WTC11 (cell line): ENCODE measurements around the gene NELL1. TPM values are rescaled to one million over a fixed set of nuclear protein-coding genes. Genes with fewer than 3 reads are reported as not detected.

ENCODE experiments used
- ATAC-seq: fragments of 200-7000 bp; cut with Tn5 transposase; 2 replicates; pipeline ENCODE4 v1.10.0; 2021; ENCODE audit warnings: mild to moderate bottlenecking, moderate library complexity
- CTCF ChIA-PET: fragments of 300-600 bp; sonication (Branson Sonifier 250); formaldehyde crosslinking; loops from one replicate; lab custom pipeline; 2021; ENCODE audit warnings: antibody characterized with exemption; lab: Charles Lee
- POLR2A ChIA-PET: fragments of 350-600 bp; sonication (Branson Sonifier 250); formaldehyde crosslinking; loops from one replicate; lab custom pipeline; 2021; ENCODE audit warnings: antibody characterized with exemption; lab: Charles Lee
- DNase-seq: peaks from one replicate; pipeline ENCODE4 v3.0.0; 2021; ENCODE audit warnings: low spot score
- H3K27ac Mint-ChIP-seq: 2 replicates; pipeline ENCODE4 v1.8.0; 2021; ENCODE audit warnings: mixed read lengths
- H3K27me3 Mint-ChIP-seq: 2 replicates; pipeline ENCODE4 v1.8.0; 2021; ENCODE audit warnings: low read depth, mild to moderate bottlenecking, moderate library complexity, mixed read lengths
- H3K36me3 Mint-ChIP-seq: 2 replicates; pipeline ENCODE4 v1.8.0; 2021; ENCODE audit warnings: mixed read lengths
- H3K4me1 Mint-ChIP-seq: 2 replicates; pipeline ENCODE4 v1.8.0; 2022; ENCODE audit warnings: mixed read lengths
- H3K4me3 Mint-ChIP-seq: 2 replicates; pipeline ENCODE4 v1.8.0; 2021; ENCODE audit warnings: mild to moderate bottlenecking, moderate library complexity, mixed read lengths
- H3K9me3 Mint-ChIP-seq: 2 replicates; pipeline ENCODE4 v1.8.0; 2021; ENCODE audit warnings: mixed read lengths
- CREM ChIP-seq: sonication (generic); formaldehyde crosslinking; IDR thresholded peaks from 2 replicates; pipeline ENCODE4 v1.8.1; 2022; ENCODE audit warnings: mild to moderate bottlenecking, missing genetic modification reagents, moderate library complexity
- GABPB1 ChIP-seq: sonication (generic); formaldehyde crosslinking; IDR thresholded peaks from 2 replicates; pipeline ENCODE4 v1.8.1; 2023; ENCODE audit warnings: mild to moderate bottlenecking, missing genetic modification reagents
- HMGA2 ChIP-seq: fragments of 250-450 bp; sonication (Bioruptor Pico); IDR thresholded peaks from 2 replicates; pipeline ENCODE4 v1.4.0; 2021; ENCODE audit warnings: mild to moderate bottlenecking, moderate library complexity
- MYBL2 ChIP-seq: sonication (generic); formaldehyde crosslinking; IDR thresholded peaks from 2 replicates; pipeline ENCODE4 v1.8.1; 2023; ENCODE audit warnings: mild to moderate bottlenecking, moderate library complexity, missing genetic modification reagents
- NFE2L1 ChIP-seq: sonication (generic); formaldehyde crosslinking; IDR thresholded peaks from 2 replicates; pipeline ENCODE4 v1.8.1; 2023; ENCODE audit warnings: missing genetic modification reagents
- SP1 ChIP-seq: sonication (generic); formaldehyde crosslinking; conservative IDR thresholded peaks from 2 replicates; pipeline ENCODE4 v1.8.1; 2022; ENCODE audit warnings: missing genetic modification reagents
- ZNF396 ChIP-seq: fragments of 250-450 bp; sonication (Bioruptor Pico); IDR thresholded peaks from 2 replicates; pipeline ENCODE4 v1.8.0; 2021; ENCODE audit warnings: mild to moderate bottlenecking, moderate library complexity, borderline replicate concordance
- ZNF423 ChIP-seq: fragments of 250-450 bp; sonication (Bioruptor Pico); IDR thresholded peaks from 2 replicates; pipeline ENCODE4 v2.1.2; 2022; ENCODE audit warnings: mild to moderate bottlenecking, moderate library complexity
- total RNA-seq: library from RNA; stranded (reverse); gene quantifications from 3 replicates; pipeline ENCODE4 v1.2.3, GENCODE V29; 2021
- TF ChIP-seq, protein P1 (sequence below): fragments of 250-450 bp; sonication (Bioruptor Pico); IDR thresholded peaks from 2 replicates; pipeline ENCODE4 v1.8.0; 2021; ENCODE audit warnings: mild to moderate bottlenecking
- TF ChIP-seq, protein P2 (sequence below): sonication (generic); formaldehyde crosslinking; IDR thresholded peaks from 2 replicates; pipeline ENCODE4 v1.8.0; 2022; ENCODE audit warnings: mild to moderate bottlenecking, missing genetic modification reagents
- TF ChIP-seq, protein P3 (sequence below): sonication (generic); formaldehyde crosslinking; IDR thresholded peaks from 2 replicates; pipeline ENCODE4 v1.8.1; 2023; ENCODE audit warnings: mild to moderate bottlenecking, missing genetic modification reagents
- TF ChIP-seq, protein P4 (sequence below): sonication (generic); formaldehyde crosslinking; IDR thresholded peaks from 2 replicates; pipeline ENCODE4 v1.8.1; 2023; ENCODE audit warnings: mild to moderate bottlenecking, missing genetic modification reagents, moderate library complexity
- TF ChIP-seq, protein P5 (sequence below): sonication (generic); formaldehyde crosslinking; IDR thresholded peaks from 2 replicates; pipeline ENCODE4 v1.8.1; 2023; ENCODE audit warnings: mild to moderate bottlenecking, moderate library complexity, missing genetic modification reagents
- TF ChIP-seq, protein P6 (sequence below): sonication (generic); formaldehyde crosslinking; IDR thresholded peaks from 2 replicates; pipeline ENCODE4 v1.8.0; 2022; ENCODE audit warnings: mild to moderate bottlenecking, missing genetic modification reagents

NELL1 gene
- total RNA-seq, 1 experiment from 2014 or later = 1.8 TPM

DNA sequence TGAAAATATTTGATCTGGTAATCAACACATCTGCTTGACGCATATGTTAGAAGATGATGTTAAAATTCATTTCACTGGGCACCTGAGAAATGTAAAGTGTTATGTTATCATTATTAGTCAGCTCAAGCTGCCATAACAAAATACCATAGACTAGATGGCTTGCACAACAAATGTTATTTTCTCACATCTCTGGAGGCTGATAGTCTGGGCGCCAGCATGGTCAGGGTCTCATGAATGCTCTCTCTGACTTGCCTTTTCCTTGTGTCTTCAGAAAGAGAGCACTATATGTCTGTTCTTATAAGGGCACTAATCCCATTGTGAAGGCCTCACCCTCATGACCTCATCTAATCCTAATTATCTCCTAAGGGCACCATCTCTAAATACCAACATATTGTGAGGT lies 435.3 kb downstream of the NELL1 start (continued):
- TF ChIP-seq, protein P1, sequence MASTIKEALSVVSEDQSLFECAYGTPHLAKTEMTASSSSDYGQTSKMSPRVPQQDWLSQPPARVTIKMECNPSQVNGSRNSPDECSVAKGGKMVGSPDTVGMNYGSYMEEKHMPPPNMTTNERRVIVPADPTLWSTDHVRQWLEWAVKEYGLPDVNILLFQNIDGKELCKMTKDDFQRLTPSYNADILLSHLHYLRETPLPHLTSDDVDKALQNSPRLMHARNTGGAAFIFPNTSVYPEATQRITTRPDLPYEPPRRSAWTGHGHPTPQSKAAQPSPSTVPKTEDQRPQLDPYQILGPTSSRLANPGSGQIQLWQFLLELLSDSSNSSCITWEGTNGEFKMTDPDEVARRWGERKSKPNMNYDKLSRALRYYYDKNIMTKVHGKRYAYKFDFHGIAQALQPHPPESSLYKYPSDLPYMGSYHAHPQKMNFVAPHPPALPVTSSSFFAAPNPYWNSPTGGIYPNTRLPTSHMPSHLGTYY (CRISPR knock-in tag) = no peak
- TF ChIP-seq CREM (CRISPR knock-in tag) = no peak

DNA sequence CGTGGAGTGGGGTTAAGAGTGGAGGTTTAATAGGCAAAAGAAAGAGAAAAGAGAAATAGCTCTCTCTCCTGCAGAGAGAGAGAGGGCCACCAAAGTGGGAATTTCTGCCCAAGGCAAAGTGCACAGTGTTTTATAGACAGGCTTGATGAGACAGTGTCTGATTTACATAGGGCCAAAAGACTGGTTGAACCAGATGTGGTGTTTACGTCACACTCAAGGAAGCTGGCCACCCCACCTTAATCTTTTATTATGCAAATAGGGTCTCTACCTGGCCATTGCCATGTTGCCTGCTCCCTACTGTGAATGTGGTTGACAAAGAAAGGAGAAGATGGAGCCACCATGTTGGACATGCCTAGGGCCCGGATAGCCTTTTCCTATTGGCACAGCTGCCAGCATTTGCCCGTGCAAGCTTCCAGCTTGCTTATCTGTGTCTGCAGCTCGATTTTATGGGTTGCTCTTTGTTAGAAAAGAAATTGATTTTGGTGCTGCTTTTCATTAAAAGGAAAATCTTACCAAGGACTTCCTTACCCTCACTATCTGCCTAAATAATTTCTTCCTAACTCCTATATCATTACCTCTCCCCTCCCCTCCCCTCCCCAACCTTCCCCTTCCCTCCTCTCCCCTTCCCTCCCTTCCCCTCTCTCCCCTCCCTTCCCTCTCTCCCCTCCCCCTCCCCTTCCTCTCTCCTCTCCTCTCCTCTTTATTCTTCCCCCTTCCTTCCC lies 436.0 kb downstream of the NELL1 start:
- Mint-ChIP-seq H3K27ac (no peak overlapping the region), H3K27me3 (no peaks in the 10 kb centered on the region), H3K4me3 (no peak overlapping the region)
- ATAC-seq (peak; percentile 87), DNase-seq (no peak)
- CTCF ChIA-PET = no interaction called here
- TF ChIP-seq, protein P2, sequence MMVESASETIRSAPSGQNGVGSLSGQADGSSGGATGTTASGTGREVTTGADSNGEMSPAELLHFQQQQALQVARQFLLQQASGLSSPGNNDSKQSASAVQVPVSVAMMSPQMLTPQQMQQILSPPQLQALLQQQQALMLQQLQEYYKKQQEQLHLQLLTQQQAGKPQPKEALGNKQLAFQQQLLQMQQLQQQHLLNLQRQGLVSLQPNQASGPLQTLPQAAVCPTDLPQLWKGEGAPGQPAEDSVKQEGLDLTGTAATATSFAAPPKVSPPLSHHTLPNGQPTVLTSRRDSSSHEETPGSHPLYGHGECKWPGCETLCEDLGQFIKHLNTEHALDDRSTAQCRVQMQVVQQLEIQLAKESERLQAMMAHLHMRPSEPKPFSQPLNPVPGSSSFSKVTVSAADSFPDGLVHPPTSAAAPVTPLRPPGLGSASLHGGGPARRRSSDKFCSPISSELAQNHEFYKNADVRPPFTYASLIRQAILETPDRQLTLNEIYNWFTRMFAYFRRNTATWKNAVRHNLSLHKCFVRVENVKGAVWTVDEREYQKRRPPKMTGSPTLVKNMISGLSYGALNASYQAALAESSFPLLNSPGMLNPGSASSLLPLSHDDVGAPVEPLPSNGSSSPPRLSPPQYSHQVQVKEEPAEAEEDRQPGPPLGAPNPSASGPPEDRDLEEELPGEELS (CRISPR knock-in tag) = peak; percentile 19; the same call in 1 of the 2 replicates
- TF ChIP-seq SP1 (no peak), ZNF423 (CRISPR knock-in tag) (0 out of 2 replicates have a peak, but pooled peaks have one; percentile 28)
- TF ChIP-seq, all 79 proteins: peak for 2
- POLR2A ChIA-PET = no interaction called here
- H3K4me1 Mint-ChIP-seq = peaks cover 13% of the 10 kb centered on the region
- H3K36me3 Mint-ChIP-seq = peaks cover 17% of the 10 kb centered on the region
- H3K9me3 Mint-ChIP-seq = peaks cover 17% of the 10 kb centered on the region

DNA sequence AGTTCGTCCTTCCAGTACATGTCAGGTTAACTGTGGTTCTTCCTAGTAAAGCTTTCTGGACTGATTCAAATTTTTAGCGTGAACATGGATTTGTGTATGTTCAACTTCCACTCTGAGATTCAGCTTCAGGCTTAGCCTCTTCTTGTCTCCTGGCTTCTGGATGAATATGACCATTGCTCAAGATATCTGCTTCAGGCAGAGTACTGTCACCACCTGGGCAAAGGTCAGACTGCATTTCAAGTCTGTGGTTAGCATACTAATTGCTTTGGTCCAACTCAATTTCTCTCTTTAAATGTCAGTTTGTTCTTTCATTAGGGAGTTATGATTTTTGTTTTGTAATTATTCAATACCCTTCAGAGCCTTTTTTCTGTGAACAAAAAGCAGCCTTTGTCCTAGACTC lies 440.0 kb downstream of the NELL1 start:
- ChIA-PET CTCF (no interaction called here), POLR2A (no interaction called here)
- H3K4me3 Mint-ChIP-seq = no peak overlapping the region
- H3K27ac Mint-ChIP-seq = no peak overlapping the region
- H3K9me3 Mint-ChIP-seq = peaks cover 10% of the 10 kb centered on the region
- peaks cover 13% of the 10 kb centered on the region for H3K4me1 Mint-ChIP-seq
- peaks cover 8% of the 10 kb centered on the region for H3K36me3 Mint-ChIP-seq
- no peak for DNase-seq
- no peaks in the 10 kb centered on the region for H3K27me3 Mint-ChIP-seq
- no peak for ATAC-seq
- TF ChIP-seq NFE2L1 (CRISPR knock-in tag) (no peak), GABPB1 (CRISPR knock-in tag) (no peak), ZNF396 (CRISPR knock-in tag) (no peak), MYBL2 (no peak), HMGA2 (CRISPR knock-in tag) (no peak)
- TF ChIP-seq, protein P3, sequence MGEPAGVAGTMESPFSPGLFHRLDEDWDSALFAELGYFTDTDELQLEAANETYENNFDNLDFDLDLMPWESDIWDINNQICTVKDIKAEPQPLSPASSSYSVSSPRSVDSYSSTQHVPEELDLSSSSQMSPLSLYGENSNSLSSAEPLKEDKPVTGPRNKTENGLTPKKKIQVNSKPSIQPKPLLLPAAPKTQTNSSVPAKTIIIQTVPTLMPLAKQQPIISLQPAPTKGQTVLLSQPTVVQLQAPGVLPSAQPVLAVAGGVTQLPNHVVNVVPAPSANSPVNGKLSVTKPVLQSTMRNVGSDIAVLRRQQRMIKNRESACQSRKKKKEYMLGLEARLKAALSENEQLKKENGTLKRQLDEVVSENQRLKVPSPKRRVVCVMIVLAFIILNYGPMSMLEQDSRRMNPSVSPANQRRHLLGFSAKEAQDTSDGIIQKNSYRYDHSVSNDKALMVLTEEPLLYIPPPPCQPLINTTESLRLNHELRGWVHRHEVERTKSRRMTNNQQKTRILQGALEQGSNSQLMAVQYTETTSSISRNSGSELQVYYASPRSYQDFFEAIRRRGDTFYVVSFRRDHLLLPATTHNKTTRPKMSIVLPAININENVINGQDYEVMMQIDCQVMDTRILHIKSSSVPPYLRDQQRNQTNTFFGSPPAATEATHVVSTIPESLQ (CRISPR knock-in tag) = no peak
- TF ChIP-seq, protein P4, sequence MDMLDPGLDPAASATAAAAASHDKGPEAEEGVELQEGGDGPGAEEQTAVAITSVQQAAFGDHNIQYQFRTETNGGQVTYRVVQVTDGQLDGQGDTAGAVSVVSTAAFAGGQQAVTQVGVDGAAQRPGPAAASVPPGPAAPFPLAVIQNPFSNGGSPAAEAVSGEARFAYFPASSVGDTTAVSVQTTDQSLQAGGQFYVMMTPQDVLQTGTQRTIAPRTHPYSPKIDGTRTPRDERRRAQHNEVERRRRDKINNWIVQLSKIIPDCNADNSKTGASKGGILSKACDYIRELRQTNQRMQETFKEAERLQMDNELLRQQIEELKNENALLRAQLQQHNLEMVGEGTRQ = no peak
- TF ChIP-seq, protein P5, sequence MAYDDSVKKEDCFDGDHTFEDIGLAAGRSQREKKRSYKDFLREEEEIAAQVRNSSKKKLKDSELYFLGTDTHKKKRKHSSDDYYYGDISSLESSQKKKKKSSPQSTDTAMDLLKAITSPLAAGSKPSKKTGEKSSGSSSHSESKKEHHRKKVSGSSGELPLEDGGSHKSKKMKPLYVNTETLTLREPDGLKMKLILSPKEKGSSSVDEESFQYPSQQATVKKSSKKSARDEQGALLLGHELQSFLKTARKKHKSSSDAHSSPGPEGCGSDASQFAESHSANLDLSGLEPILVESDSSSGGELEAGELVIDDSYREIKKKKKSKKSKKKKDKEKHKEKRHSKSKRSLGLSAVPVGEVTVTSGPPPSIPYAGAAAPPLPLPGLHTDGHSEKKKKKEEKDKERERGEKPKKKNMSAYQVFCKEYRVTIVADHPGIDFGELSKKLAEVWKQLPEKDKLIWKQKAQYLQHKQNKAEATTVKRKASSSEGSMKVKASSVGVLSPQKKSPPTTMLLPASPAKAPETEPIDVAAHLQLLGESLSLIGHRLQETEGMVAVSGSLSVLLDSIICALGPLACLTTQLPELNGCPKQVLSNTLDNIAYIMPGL (CRISPR knock-in tag) = no peak
- TF ChIP-seq, protein P6, sequence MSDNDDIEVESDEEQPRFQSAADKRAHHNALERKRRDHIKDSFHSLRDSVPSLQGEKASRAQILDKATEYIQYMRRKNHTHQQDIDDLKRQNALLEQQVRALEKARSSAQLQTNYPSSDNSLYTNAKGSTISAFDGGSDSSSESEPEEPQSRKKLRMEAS (CRISPR knock-in tag) = no peak
- TF ChIP-seq, protein P2 (CRISPR knock-in tag) = no peak
